GM19468 (cell line): ENCODE measurements around the gene THRSP.
"Not testable (repeated sequence)": the region's sequence is repeated elsewhere in the genome, so short reads cannot be mapped to it uniquely, and the experiment has no call there.

Experiments
- ATAC-seq: cut with Tn5 transposase; IDR thresholded peaks from one replicate; pipeline ENCODE4 v1.9.1; 2021; ENCODE audit warnings: mild to moderate bottlenecking, moderate library complexity, moderate number of reproducible peaks; ENCODE audit not compliant: unreplicated experiment; ENCODE audit errors: extremely low read depth

The THRSP gene

GRCh38 chr11:78084506-78084905 lies 20.8 kb downstream of the THRSP start:
- ATAC-seq: not testable (repeated sequence)

GRCh38 chr11:78085972-78086371 lies 22.3 kb downstream of the THRSP start:
- ATAC-seq: no peak

- not testable (repeated sequence) for ATAC-seq
These were observed 22.9 kb downstream of the THRSP start for GRCh38 chr11:78086521-78087074.

GRCh38 chr11:78094250-78094649 lies 30.6 kb downstream of the THRSP start:
- ATAC-seq: no peak

GRCh38 chr11:78097666-78098385 lies 34.2 kb downstream of the THRSP start:
- no peak for ATAC-seq

- ATAC-seq: no peak
These were observed 36.0 kb downstream of the THRSP start for GRCh38 chr11:78099666-78100065.

GRCh38 chr11:78100261-78100660 lies 36.6 kb downstream of the THRSP start:
- ATAC-seq: no peak

GRCh38 chr11:78100676-78101472 lies 37.2 kb downstream of the THRSP start:
- ATAC-seq: no peak

GRCh38 chr11:78109081-78110015 lies 45.7 kb downstream of the THRSP start:
- ATAC-seq: no peak

- ATAC-seq: no peak
These were observed 46.7 kb downstream of the THRSP start for GRCh38 chr11:78110351-78110750.

- no peak for ATAC-seq
These were observed 47.2 kb downstream of the THRSP start for GRCh38 chr11:78110830-78111229.

GRCh38 chr11:78111298-78111697 lies 47.6 kb downstream of the THRSP start:
- ATAC-seq: no peak

- ATAC-seq: no peak
These were observed 49.1 kb downstream of the THRSP start for GRCh38 chr11:78112582-78113275.
